ENCODE measurements around the gene GLDN. TPM values are rescaled to one million over a fixed set of nuclear protein-coding genes. Genes with fewer than 3 reads are reported as not detected.

The GLDN gene
- total and polyA plus RNA-seq, 2 of the 4 experiments (the other 2 are of a cell fraction): under 0.01 TPM; not detected in 1

GRCh38 chr15:51363383-51363782 lies 21.9 kb downstream of the GLDN start:
- Histone ChIP-seq H3K27me3 (ENCODE audit: control insufficient read depth, insufficient read depth, low read length) (peaks cover 33% of the 10 kb centered on the region), H3K4ac (ENCODE audit: low read depth, low read length) (no peak overlapping the region), H2BK20ac (ENCODE audit: low read depth, low read length) (no peak overlapping the region), H2BK5ac (ENCODE audit: low read depth, low read length, poor library complexity, severe bottlenecking) (no peak overlapping the region), H3K4me2 (ENCODE audit: low read depth, low read length) (no peak overlapping the region), H3K79me1 (ENCODE audit: low read depth in 1 of 2, low read length in 2 of 2) (no peaks in the 10 kb centered on the region), H3K18ac (ENCODE audit: low read depth, low read length) (no peak overlapping the region), H3K9me1 (ENCODE audit: insufficient read depth, low read length) (peaks cover 9% of the 10 kb centered on the region), H4K8ac (ENCODE audit: low read depth in 2 of 2, low read length in 2 of 2) (no peak overlapping the region), H3K9me3 (ENCODE audit: control insufficient read depth, insufficient read depth, low read length) (no peaks in the 10 kb centered on the region), H2AK9ac (replicated peaks; ENCODE audit: low read depth, low read length, poor library complexity) (no peak overlapping the region), H2AFZ (replicated peaks; ENCODE audit: low read length, poor library complexity) (no peak overlapping the region), H3K4me1 (ENCODE audit: control insufficient read depth, insufficient read depth, low read length) (peaks cover 13% of the 10 kb centered on the region), H3K56ac (ENCODE audit: extremely low read depth, insufficient read depth, low read length) (no peak overlapping the region), H3K4me3 (ENCODE audit: insufficient read depth, low read depth, low read length) (no peak overlapping the region), H2AK5ac (ENCODE audit: low read depth, low read length) (no peak overlapping the region), H3K27ac (ENCODE audit: insufficient read depth, low read length) (no peak overlapping the region), H3K23ac (ENCODE audit: low read depth, low read length) (no peak overlapping the region), H4K5ac (ENCODE audit: low read depth, low read length) (no peak overlapping the region), H2BK120ac (ENCODE audit: low read depth, low read length) (no peak overlapping the region), H3K36me3 (ENCODE audit: control insufficient read depth, insufficient read depth, low read length) (no peaks in the 10 kb centered on the region), H3K9ac (ENCODE audit: low read depth, low read length) (no peak overlapping the region), H4K91ac (ENCODE audit: insufficient read depth, low read depth, low read length) (no peak overlapping the region), H2BK15ac (ENCODE audit: low read depth, low read length) (no peak overlapping the region), H4K20me1 (ENCODE audit: insufficient read depth, low read length) (0 out of 2 replicates have a peak, but pooled peaks cover 3% of the 10 kb centered on the region), H3K14ac (replicated peaks; ENCODE audit: low read depth, low read length) (no peak overlapping the region)
- TF ChIP-seq USF2 (IDR thresholded peaks at IDR 0.05; ENCODE audit: low read depth, low read length): no peak
- ATAC-seq (ENCODE audit: low read depth) (no peak), DNase-seq (no peak)
- POLR2A ChIA-PET (ENCODE audit: unreplicated experiment): no interaction called here
- CTCF ChIA-PET: interaction anchor here (1.2 kb wide), 1 partner anchor 17 kb away, joined by 3 read pairs; no protein-coding TSS in a partner anchor
- BruUV-seq (replicated peaks): no TSS peak
- dilution Hi-C loops (cut with HindIII; ENCODE audit: low sequenced_read_pairs, unreplicated experiment) (no loop called here), in situ Hi-C loops (cut with MboI; ENCODE audit: low sequenced_read_pairs) (no loop called here), intact Hi-C loops (cut with micrococcal nuclease) (no loop called here)
- 80% methylated on average over 1 of the region's 9 CpGs; no CpG with 5 or more reads in 1 of the 2 experiments for WGBS, 2 experiments (ENCODE audit: extremely low coverage in 2 of 2, insufficient read length in 1 of 2)
